GM10266 (cell line): ENCODE results near the gene GPR63.

Experiments used
- DNase-seq: peaks from one replicate; pipeline ENCODE4 v3.0.0; 2012; ENCODE audit errors: extremely low spot score
- TF ChIP-seq, protein P1 (sequence below): IDR thresholded peaks from 2 replicates; pipeline ENCODE4 v1.5.1; 2012; ENCODE audit warnings: mild to moderate bottlenecking, low read depth; ENCODE audit not compliant: control insufficient read depth, insufficient read depth; ENCODE audit errors: missing control alignments

GPR63 gene

GRCh38 chr6:96823743-96824142 is 13.5 kb downstream of the GPR63 start:
- DNase-seq: no peak
- TF ChIP-seq, protein P1, sequence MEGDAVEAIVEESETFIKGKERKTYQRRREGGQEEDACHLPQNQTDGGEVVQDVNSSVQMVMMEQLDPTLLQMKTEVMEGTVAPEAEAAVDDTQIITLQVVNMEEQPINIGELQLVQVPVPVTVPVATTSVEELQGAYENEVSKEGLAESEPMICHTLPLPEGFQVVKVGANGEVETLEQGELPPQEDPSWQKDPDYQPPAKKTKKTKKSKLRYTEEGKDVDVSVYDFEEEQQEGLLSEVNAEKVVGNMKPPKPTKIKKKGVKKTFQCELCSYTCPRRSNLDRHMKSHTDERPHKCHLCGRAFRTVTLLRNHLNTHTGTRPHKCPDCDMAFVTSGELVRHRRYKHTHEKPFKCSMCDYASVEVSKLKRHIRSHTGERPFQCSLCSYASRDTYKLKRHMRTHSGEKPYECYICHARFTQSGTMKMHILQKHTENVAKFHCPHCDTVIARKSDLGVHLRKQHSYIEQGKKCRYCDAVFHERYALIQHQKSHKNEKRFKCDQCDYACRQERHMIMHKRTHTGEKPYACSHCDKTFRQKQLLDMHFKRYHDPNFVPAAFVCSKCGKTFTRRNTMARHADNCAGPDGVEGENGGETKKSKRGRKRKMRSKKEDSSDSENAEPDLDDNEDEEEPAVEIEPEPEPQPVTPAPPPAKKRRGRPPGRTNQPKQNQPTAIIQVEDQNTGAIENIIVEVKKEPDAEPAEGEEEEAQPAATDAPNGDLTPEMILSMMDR: no peak

DNA sequence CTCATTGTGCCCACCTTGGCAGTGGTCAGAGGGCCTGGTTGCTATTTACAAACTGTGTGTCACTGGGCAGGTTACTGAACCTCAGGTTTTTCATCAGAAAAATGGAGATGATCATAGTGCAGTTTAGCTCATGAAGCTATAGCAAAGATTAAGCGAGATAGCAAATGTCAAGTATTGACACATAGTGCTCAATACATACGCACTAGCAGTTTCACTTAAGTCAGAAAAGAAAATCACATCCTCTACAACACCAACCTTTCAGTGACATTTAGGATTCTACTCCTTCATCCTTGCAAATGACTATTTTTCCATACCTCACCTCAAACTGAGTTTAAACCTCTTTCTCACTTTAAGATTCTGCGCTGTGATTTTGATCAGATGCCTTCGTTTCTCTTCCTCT is 16.2 kb downstream of the GPR63 start:
- DNase-seq: no peak
- TF ChIP-seq, protein P1: no peak

DNA sequence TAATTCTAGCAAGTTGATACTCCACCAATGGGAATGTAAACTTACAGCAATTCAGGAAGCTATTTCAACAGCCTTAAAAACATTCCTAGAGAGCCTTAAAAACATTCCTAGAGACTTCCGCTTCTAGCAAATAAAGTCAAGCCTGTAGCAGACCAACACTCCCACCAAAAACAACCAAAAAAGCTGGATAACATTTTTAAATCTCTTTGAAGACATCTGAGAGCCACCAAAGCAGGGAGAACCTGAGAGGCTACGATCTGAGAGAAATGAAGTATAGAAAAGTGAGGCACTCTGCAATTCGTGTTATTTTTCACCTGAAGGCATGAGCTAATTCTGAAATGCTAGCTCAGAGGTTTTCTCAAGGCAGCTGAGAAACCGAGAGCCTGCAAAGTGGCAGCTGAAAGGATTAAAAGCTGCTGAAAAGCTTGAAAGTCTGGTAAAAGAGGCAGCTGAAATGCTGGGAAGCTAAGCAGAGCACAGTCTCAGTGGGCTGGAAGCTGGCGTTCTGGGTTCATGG is 20.9 kb downstream of the GPR63 start:
- no peak for DNase-seq
- TF ChIP-seq, protein P1: no peak

DNA sequence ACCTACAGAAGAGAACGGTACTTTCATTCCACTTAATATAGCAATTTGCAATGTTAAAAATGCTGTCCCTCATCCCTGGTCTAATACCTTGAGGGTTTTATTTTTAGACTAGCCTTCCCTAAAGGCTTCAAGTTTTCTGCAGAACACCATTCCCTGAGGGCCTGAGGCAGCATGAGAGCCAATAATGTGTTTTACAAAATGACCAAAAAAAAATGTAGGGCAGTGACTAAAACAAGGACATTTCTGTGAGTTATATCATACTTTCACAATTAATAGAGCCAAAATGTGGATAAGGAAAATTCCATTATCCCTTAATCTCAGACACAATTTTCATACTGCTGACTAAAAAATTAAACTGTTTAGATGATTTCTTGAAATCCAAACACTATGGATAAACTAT is 22.7 kb downstream of the GPR63 start:
- TF ChIP-seq, protein P1: no peak
- DNase-seq: no peak

DNA sequence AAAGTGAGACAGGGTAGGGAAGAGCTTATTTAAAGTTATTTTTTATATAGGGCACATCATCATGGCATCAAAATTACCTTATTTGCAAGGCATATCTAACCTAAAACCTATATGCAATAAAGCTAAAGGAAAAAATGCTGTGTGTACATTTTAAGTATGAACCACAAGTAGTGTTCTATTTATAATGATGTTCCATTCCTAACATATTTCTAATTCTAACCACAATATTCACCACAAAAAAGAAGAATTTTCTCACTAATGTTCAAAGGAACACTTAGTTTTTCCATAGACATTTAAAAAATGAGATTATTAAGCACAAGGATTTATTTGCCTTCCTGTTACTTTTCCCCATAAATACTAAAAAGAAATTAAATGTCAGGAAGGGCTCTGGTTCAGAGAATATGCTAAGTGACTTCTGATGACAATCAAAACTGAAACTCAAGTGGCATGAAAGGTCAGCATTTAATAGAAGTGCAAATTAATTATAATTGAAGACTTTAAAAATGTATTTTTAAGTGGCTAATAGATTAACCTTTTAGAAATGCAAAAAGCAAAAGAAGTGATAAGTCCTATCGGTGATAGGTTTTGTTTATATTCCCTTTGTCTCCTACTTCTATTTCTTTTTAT is 25.1 kb downstream of the GPR63 start:
- no peak for DNase-seq
- TF ChIP-seq, protein P1: no peak

- DNase-seq: no peak
- TF ChIP-seq, protein P1: no peak
These were observed 25.6 kb downstream of the GPR63 start for GRCh38 chr6:96811670-96812069.

GRCh38 chr6:96811136-96811535 is 26.1 kb downstream of the GPR63 start:
- DNase-seq: no peak
- TF ChIP-seq, protein P1: no peak
